GM11168 (cell line): ENCODE measurements around the gene THAP7.

Source experiments
- in situ Hi-C: fragments of 300-500 bp; cut with MboI; formaldehyde crosslinking; loops from one replicate; pipeline ENCODE4 v1.12.0; 2022; ENCODE audit warnings: low sequenced_read_pairs; ENCODE audit not compliant: unreplicated experiment

THAP7 gene

GRCh38 chr22:20995329-20996030 lies 6.4 kb downstream of the THAP7 start:
- in situ Hi-C loops, result no loop called here

- in situ Hi-C loops, result no loop called here
Measured at GRCh38 chr22:20994902-20995241, 7.0 kb downstream of the THAP7 start.

GRCh38 chr22:20994128-20994901 lies 7.6 kb downstream of the THAP7 start:
- in situ Hi-C loops, result no loop called here

- in situ Hi-C loops, result no loop called here
Measured at GRCh38 chr22:20993304-20994127, 8.4 kb downstream of the THAP7 start.

- in situ Hi-C loops, result no loop called here
Measured at GRCh38 chr22:20992456-20993303, 9.2 kb downstream of the THAP7 start.

GRCh38 chr22:20992056-20992442 lies 9.9 kb downstream of the THAP7 start:
- in situ Hi-C loops, result no loop called here

- in situ Hi-C loops, result no loop called here
Measured at GRCh38 chr22:20991252-20992055, 10.5 kb downstream of the THAP7 start.

- in situ Hi-C loops, result no loop called here
Measured at GRCh38 chr22:20990184-20991180, 11.4 kb downstream of the THAP7 start.

GRCh38 chr22:20989323-20990138 lies 12.4 kb downstream of the THAP7 start:
- in situ Hi-C loops, result no loop called here

- in situ Hi-C loops, result no loop called here
Measured at GRCh38 chr22:20988573-20989322, 13.2 kb downstream of the THAP7 start.

- in situ Hi-C loops, result no loop called here
Measured at GRCh38 chr22:20987375-20987774, 14.5 kb downstream of the THAP7 start.

GRCh38 chr22:20986365-20986764 lies 15.6 kb downstream of the THAP7 start:
- in situ Hi-C loops, result no loop called here

- in situ Hi-C loops, result no loop called here
Measured at GRCh38 chr22:20985720-20986119, 16.2 kb downstream of the THAP7 start.

- in situ Hi-C loops, result no loop called here
Measured at GRCh38 chr22:20983081-20983771, 18.7 kb downstream of the THAP7 start.

GRCh38 chr22:20982563-20982882 lies 19.4 kb downstream of the THAP7 start:
- in situ Hi-C loops, result no loop called here
